GM20431 (cell line): ENCODE measurements around the gene CEP295NL.
"Not testable (repeated sequence)": the region's sequence is repeated elsewhere in the genome, so short reads cannot be mapped to it uniquely, and the experiment has no call there.

ENCODE experiments used
- in situ Hi-C: fragments of 300-500 bp; cut with MseI, MboI; formaldehyde crosslinking; loops from one replicate; pipeline ENCODE4 v1.15.0; 2020; ENCODE audit warnings: low sequenced_read_pairs; ENCODE audit not compliant: unreplicated experiment

CEP295NL gene

GRCh38 chr17:78933025-78933958, 30.3 kb upstream of the CEP295NL start:
- in situ Hi-C loops = no loop called here

DNA sequence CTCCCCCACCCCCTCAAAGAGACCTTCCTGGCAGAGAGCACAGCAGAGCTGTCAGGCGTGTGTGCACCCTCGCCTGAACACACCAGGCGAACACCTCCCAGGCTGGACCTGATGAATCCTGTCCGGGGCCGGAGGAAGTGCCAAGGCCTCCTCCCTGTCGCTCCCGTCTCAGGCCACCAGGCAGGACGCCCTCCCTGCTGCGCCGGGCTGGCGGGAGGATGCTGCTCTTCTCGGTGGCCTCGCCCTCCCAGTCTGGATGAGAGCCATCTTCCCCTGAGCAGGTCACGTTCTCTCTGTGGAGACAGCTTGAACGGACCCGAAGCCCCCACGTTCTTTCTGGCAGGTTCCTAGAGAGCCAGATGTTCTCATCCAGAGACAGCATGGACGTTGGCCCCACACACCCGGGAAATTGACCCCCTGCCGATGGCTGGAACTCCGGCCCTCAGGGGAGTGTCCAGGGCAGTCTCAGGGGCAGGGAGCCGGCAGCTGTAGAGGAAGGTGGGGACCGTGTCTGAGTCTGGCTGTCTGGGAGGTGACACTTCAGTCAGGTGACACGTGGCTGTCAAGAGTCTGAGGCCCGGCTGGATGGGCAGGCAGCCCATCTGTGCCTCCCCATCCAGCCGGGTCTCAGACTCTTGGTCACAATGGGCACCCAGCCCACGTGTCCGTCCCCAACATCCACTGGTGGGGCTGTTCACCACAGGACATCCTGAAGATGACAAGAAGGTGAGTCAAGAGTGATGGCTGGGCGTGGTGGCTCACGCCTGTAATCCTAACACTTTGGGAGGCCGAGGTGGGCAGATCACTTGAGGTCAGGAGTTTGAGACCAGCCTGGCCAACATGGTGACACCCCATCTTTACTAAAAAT, 27.1 kb upstream of the CEP295NL start:
- in situ Hi-C loops = no loop called here

DNA sequence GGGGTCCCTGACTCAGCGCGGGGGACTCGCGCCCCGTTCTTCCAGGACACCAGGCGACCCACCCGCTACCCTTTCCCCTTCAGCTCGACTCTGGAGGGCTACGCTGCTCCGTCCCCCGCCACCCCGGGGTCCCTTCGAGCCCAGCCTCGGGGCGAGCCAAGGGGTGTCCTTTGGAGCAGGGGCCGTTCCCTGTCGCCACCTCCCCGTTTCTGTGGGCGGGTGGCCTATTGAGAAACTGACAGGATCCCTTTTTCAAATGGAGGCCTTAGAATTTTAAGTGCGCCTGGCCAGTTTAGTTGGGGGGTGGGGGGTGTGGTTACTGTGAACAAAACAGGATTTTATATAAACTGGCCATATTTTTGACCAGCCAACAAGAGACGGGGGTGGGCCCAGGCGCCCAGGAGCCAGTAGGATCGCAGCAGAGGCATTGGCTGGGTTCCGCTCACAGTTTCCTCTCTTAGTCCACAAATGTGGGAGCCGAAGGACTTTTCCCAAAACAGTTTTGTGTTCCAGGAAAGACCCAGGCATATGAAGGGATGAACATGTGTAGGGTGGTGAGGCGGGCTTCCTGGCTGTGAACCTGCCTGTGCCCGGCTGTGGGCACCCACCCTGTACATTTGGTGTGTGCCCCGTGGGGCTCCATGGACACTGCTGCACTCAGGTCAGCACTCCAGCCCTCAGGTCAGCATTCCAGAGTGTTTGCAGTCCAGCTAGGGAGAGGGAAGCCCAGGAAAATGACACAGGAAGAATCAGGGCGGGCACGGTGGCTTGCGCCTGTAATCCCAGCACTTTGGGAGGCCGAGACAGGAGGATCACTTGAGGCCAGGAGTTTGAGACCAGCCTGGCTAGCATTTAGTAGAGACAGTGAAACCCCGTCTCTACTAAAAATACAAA, 22.9 kb upstream of the CEP295NL start:
- in situ Hi-C loops = no loop called here

- in situ Hi-C loops = no loop called here
Measured at GRCh38 chr17:78925234-78925633, 22.2 kb upstream of the CEP295NL start, which contains the start of gene TIMP2. Gene TIMP2, minus strand, starts transcription at chr17:78925387. Its CDS starts 299 bp downstream, at chr17:78925088.

DNA sequence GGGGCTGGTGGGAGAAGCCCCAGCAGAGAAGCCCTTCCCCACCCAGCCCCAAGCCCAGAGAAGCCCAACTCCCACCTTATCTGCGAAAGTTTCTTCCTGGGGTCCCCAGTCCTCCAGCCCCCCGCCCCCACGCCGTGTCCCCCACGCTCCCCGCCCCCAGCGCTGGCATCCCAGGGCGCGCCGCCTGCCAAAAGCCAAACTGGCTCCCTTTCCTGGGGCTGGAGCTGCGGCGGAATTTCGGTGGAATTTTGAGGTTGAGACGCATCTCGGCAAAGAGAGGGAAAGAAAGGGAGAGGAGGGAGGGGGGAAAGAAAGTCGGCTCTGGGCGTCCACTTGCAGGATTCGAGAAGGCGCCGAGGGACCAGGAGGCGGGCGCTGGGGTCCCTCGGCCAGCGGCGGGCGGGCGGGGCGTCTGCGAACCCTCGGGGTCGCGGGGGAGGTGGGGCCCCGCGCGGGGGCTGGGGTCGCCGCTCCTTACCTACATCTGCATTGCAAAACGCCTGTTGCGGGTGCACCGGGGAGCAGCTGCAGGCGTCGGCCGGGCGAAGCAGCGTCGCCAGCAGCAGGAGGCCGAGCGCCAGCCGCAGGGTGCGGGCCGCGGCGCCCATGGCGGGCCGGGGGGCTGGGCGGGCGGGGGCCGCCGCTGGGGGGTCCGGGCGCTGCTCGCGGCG, 21.6 kb upstream of the CEP295NL start:
- in situ Hi-C loops = no loop called here

DNA sequence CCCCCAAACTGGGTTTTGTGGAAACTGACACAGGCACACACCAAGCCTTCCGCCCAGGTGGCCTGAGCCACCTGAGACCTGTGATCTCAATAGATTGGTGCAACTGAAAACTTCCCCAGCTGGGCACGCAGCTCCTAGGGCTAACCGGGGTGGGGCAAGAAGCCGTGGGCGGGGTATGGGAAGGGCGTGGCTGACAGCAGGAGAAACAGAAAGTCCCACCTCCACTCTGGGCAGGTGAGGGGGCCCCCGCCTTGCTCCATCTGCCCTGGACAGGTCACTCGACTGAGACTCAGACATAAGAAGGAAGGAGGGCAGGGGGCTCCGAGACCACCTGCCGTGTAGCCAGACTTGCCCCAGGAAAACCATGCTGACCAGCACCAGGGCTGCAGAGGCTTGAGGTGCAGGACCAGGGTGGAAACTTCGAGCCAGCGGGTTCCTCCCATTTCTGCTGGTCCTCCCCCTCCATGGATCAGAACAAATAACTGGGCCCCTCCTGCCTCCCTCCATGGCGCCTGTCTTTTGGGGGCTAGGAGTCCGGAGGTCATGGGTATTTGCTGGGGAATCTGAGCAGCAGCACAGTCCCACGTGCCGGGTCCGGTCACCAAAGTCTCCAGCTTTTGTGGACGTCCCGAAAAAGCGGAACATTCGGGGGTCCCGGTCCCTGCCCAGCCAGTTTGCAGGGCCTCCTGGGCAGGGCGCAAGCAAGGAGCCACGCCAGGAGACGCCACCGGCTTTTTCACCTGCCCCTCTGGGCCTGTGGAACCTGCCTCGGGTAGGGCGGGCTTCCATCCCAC, 20.9 kb upstream of the CEP295NL start:
- in situ Hi-C loops = no loop called here

GRCh38 chr17:78922816-78923498, 20.0 kb upstream of the CEP295NL start:
- in situ Hi-C loops = no loop called here

DNA sequence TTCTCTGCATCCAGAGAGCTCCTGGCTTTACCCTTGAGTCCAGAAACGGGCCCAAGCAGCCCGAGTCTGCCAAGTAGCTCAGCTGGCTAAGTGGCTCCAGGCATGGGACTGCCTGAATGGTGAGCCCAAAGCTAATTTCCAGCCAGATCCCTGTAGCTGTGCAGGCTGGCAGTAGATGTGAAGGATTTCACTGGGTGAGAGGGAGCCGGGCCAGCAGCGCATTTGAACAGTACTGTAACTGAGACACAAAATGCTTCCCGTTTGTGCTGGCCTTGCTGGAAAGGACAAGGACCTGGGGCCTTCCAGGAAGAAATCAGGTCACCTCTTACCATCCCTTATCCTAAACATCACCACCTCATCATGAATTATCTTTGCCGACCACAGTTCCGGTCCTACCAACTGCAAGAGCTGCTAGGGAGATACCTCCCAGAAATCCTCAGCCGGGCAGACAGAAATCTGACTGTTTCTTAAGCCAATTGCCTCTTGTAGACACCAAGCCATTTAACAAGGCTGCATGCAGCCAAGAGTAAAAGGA, 18.5 kb upstream of the CEP295NL start:
- in situ Hi-C loops = no loop called here

DNA sequence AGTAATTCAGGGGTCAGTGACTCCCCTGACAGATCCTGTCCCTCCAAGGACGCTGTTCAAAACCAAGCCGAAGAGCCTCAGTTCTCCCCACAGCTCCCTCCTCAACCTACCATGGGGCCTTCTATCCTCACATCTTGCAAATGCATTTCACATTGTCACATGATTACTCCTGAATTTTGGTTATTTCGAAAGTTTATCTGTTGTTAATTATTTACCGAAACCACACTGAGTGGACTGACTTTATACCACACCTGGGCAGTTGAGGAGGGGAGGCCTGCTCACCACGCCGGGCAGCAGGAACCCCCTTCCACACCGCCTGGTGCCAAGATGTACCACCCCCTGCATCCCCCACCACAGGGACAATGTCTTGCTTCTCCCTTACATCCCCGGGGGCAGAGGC, 17.5 kb upstream of the CEP295NL start:
- in situ Hi-C loops = no loop called here

DNA sequence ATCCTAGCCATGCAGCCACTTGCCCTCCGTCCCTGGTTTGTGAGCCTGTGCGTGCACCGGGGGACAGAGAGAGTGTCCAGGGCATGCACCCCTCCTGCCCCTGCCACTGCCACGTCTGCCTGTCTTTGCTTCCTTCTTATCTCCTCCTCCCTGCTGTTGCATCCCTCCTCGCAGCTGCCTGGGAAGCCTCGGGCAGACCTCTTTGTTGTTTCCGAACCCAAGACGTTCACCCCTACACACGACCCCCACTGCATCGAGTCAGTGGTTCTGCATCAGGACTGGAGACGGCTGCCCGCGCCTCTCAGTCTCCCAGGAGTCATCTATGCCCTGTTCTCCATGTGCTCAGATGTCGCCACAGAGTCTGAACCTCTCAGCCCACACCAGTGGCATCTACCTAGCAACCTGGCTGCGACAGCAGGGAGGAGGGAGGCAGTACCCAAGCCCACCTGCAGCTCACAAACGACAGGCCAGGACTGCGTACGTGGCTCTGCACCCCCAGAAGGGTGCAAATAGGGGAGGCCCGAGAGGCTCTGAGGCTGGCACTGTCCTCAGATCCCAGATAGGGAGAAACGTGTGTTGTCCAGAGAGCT, 17.0 kb upstream of the CEP295NL start:
- in situ Hi-C loops = no loop called here

GRCh38 chr17:78918979-78919378, 16.0 kb upstream of the CEP295NL start:
- in situ Hi-C loops = no loop called here

GRCh38 chr17:78917451-78918275, 14.7 kb upstream of the CEP295NL start:
- in situ Hi-C loops = no loop called here

- in situ Hi-C loops = no loop called here
Measured at GRCh38 chr17:78915872-78916632, 13.1 kb upstream of the CEP295NL start.

GRCh38 chr17:78913115-78913514, 10.1 kb upstream of the CEP295NL start:
- in situ Hi-C loops = no loop called here

GRCh38 chr17:78912082-78912481, 9.1 kb upstream of the CEP295NL start:
- in situ Hi-C loops = no loop called here

GRCh38 chr17:78911543-78911942, 8.5 kb upstream of the CEP295NL start:
- in situ Hi-C loops = not testable (repeated sequence)
